Skeletal muscle cell (primary cell): Measurements from ENCODE around the gene TNFRSF12A.
"Not testable (repeated sequence)": the region's sequence is repeated elsewhere in the genome, so short reads cannot be mapped to it uniquely, and the experiment has no call there.

Source experiments
- DNase-seq: peaks from one replicate; pipeline ENCODE4 v3.0.0-alpha.2; 2010; ENCODE audit warnings: low read depth
- H3K4me3 ChIP-seq: 2 replicates; pipeline ENCODE4 v1.5.1; 2011; ENCODE audit warnings: low read depth, mild to moderate bottlenecking, control low read depth, low read length, moderate library complexity

The TNFRSF12A gene

GRCh38 chr16:3042376-3042775 is 22.2 kb downstream of the TNFRSF12A start:
- DNase-seq: no peak
- H3K4me3 ChIP-seq: no peak overlapping the region

GRCh38 chr16:3044708-3045107 is 24.5 kb downstream of the TNFRSF12A start:
- H3K4me3 ChIP-seq: no peak overlapping the region
- DNase-seq: no peak

- no peak for DNase-seq
- H3K4me3 ChIP-seq: peak within 1 kb of the TSS; percentile 54
Measured at GRCh38 chr16:3045758-3046640, 25.8 kb downstream of the TNFRSF12A start, which contains the start of gene MMP25. Gene MMP25 (plus strand): TSS chr16:3046561. CDS start chr16:3046918, 357 bp downstream.

- peak overlapping the region; percentile 54 for H3K4me3 ChIP-seq
- no peak for DNase-seq
Measured at GRCh38 chr16:3046641-3047386, 26.6 kb downstream of the TNFRSF12A start.

GRCh38 chr16:3047387-3047720 is 27.2 kb downstream of the TNFRSF12A start:
- H3K4me3 ChIP-seq: no peak overlapping the region
- no peak for DNase-seq

- DNase-seq: no peak
- no peak overlapping the region for H3K4me3 ChIP-seq
Measured at GRCh38 chr16:3049921-3050481, 29.8 kb downstream of the TNFRSF12A start.

- no peak overlapping the region for H3K4me3 ChIP-seq
- DNase-seq: no peak
Measured at GRCh38 chr16:3050487-3050886, 30.3 kb downstream of the TNFRSF12A start.

GRCh38 chr16:3051009-3051408 is 30.8 kb downstream of the TNFRSF12A start:
- DNase-seq: no peak
- no peak overlapping the region for H3K4me3 ChIP-seq

GRCh38 chr16:3051494-3051893 is 31.3 kb downstream of the TNFRSF12A start:
- no peak for DNase-seq
- H3K4me3 ChIP-seq: no peak overlapping the region

GRCh38 chr16:3052571-3053329 is 32.6 kb downstream of the TNFRSF12A start:
- not testable (repeated sequence) for H3K4me3 ChIP-seq, DNase-seq

- H3K4me3 ChIP-seq, DNase-seq: not testable (repeated sequence)
Measured at GRCh38 chr16:3053330-3053710, 33.2 kb downstream of the TNFRSF12A start.

- DNase-seq: no peak
- H3K4me3 ChIP-seq: no peak overlapping the region
Measured at GRCh38 chr16:3054965-3055733, 35.0 kb downstream of the TNFRSF12A start.

GRCh38 chr16:3055734-3056115 is 35.6 kb downstream of the TNFRSF12A start:
- DNase-seq, H3K4me3 ChIP-seq: not testable (repeated sequence)

GRCh38 chr16:3056336-3057180 is 36.4 kb downstream of the TNFRSF12A start:
- no peak for DNase-seq
- no peak overlapping the region for H3K4me3 ChIP-seq

GRCh38 chr16:3057181-3058138 is 37.3 kb downstream of the TNFRSF12A start:
- no peak for DNase-seq
- H3K4me3 ChIP-seq: peak overlapping the region; percentile 86

- peak overlapping the region; percentile 86 for H3K4me3 ChIP-seq
- DNase-seq: no peak
Measured at GRCh38 chr16:3058139-3059030, 38.2 kb downstream of the TNFRSF12A start.
